Neural cell (in vitro differentiated cells): Measurements from ENCODE around the gene STAT6. TPM values are rescaled to one million over a fixed set of nuclear protein-coding genes. Genes with fewer than 3 reads are reported as not detected.

Experiments
- H2AFZ ChIP-seq: fragments of 200-600, 300-800 bp; sonication (generic), shearing (Covaris generic); 2 replicates; pipeline ENCODE4 v1.6.0; 2014; ENCODE audit warnings: low read depth, mild to moderate bottlenecking, antibody characterized with exemption, low read length, moderate library complexity
- H3F3A ChIP-seq: fragments of 200-600 bp; shearing (Covaris generic); 2 replicates; pipeline ENCODE4 v1.6.1; 2016; ENCODE audit warnings: mild to moderate bottlenecking, moderate library complexity, mixed read lengths, antibody characterized with exemption, low read length; ENCODE audit not compliant: insufficient read depth, poor library complexity, severe bottlenecking
- H3K27ac ChIP-seq: fragments of 200-600, 300-800 bp; sonication (generic), shearing (Covaris generic); 2 replicates; pipeline ENCODE4 v1.5.1; 2014; ENCODE audit warnings: mild to moderate bottlenecking, low read length, moderate library complexity
- H3K27me3 ChIP-seq: fragments of 300-800, 200-600 bp; sonication (generic), shearing (Covaris generic); 2 replicates; pipeline ENCODE4 v1.6.0; 2014; ENCODE audit warnings: mild to moderate bottlenecking, low read depth, low read length, moderate library complexity; ENCODE audit not compliant: insufficient read depth
- H3K36me3 ChIP-seq: fragments of 300-800, 200-600 bp; sonication (generic), shearing (Covaris generic); 2 replicates; pipeline ENCODE4 v1.5.1; 2014; ENCODE audit warnings: mild to moderate bottlenecking, antibody characterized with exemption, low read length, moderate library complexity; ENCODE audit not compliant: insufficient read depth
- H3K4me2 ChIP-seq: fragments of 300-800, 200-600 bp; sonication (generic), shearing (Covaris generic); 2 replicates; pipeline ENCODE4 v1.6.0; 2014; ENCODE audit warnings: mild to moderate bottlenecking, low read length
- H3K4me3 ChIP-seq: fragments of 300-800, 200-600 bp; sonication (generic), shearing (Covaris generic); 2 replicates; pipeline ENCODE4 v1.5.1; 2014; ENCODE audit warnings: mild to moderate bottlenecking, low read length, moderate library complexity
- H3K79me2 ChIP-seq: fragments of 200-600 bp; shearing (Covaris generic); replicated peaks from 2 replicates; pipeline ENCODE4 v1.6.0; 2014; ENCODE audit warnings: mild to moderate bottlenecking, low read length, moderate library complexity; ENCODE audit not compliant: insufficient read depth
- H3K9ac ChIP-seq: fragments of 300-800, 200-600 bp; sonication (generic), shearing (Covaris generic); 2 replicates; pipeline ENCODE4 v1.6.1; 2016; ENCODE audit warnings: mild to moderate bottlenecking, low read length, mixed read lengths
- H3K9me2 ChIP-seq: fragments of 200-600 bp; shearing (Covaris generic); 2 replicates; pipeline ENCODE4 v1.6.1; 2016; ENCODE audit warnings: mild to moderate bottlenecking, low read length, mixed read lengths; ENCODE audit not compliant: insufficient read depth
- H3K9me3 ChIP-seq: fragments of 200-600, 300-800 bp; sonication (generic), shearing (Covaris generic); 2 replicates; pipeline ENCODE4 v1.6.1; 2016; ENCODE audit warnings: mild to moderate bottlenecking, mixed run types, low read length, moderate library complexity, mixed read lengths
- H4K20me1 ChIP-seq: fragments of 200-600 bp; shearing (Covaris generic); 2 replicates; pipeline ENCODE4 v1.6.1; 2016; ENCODE audit warnings: mild to moderate bottlenecking, mixed run types; ENCODE audit not compliant: insufficient read depth
- CTCF ChIP-seq: fragments of 450-650 bp; IDR thresholded peaks from 2 replicates; pipeline ENCODE4 v1.5.1; 2014; ENCODE audit warnings: antibody characterized with exemption, mild to moderate bottlenecking, moderate library complexity; ENCODE audit not compliant: poor library complexity, severe bottlenecking
- EP300 ChIP-seq: fragments of 450-650 bp; conservative IDR thresholded peaks from 2 replicates; pipeline ENCODE4 v1.6.1; 2014; ENCODE audit warnings: antibody characterized with exemption, mild to moderate bottlenecking, moderate library complexity; ENCODE audit not compliant: poor library complexity, severe bottlenecking
- EZH2 ChIP-seq: fragments of 200-600, 300-800 bp; shearing (Covaris generic), sonication (generic); IDR thresholded peaks from 2 replicates; pipeline ENCODE4 v1.6.1; 2014; ENCODE audit warnings: antibody characterized with exemption, low read length, borderline replicate concordance, mild to moderate bottlenecking; ENCODE audit not compliant: insufficient read depth, poor library complexity, severe bottlenecking
- MXI1 ChIP-seq: fragments of 450-650 bp; conservative IDR thresholded peaks from 2 replicates; pipeline ENCODE4 v1.6.1; 2014; ENCODE audit warnings: antibody characterized with exemption, mild to moderate bottlenecking; ENCODE audit not compliant: poor library complexity, severe bottlenecking
- POLR2AphosphoS5 ChIP-seq: IDR thresholded peaks from 2 replicates; pipeline ENCODE4 v1.6.1; 2012
- RAD21 ChIP-seq: fragments of 450-650 bp; conservative IDR thresholded peaks from 2 replicates; pipeline ENCODE4 v1.6.1; 2014; ENCODE audit warnings: antibody characterized with exemption, mild to moderate bottlenecking, moderate library complexity
- REST ChIP-seq: IDR thresholded peaks from 2 replicates; pipeline ENCODE4 v1.6.1; 2012; ENCODE audit warnings: borderline replicate concordance
- SMC3 ChIP-seq: fragments of 450-650 bp; conservative IDR thresholded peaks from 2 replicates; pipeline ENCODE4 v1.6.1; 2014; ENCODE audit warnings: antibody characterized with exemption, mild to moderate bottlenecking, moderate library complexity; ENCODE audit not compliant: poor library complexity
- TAF1 ChIP-seq: IDR thresholded peaks from 2 replicates; pipeline ENCODE4 v1.6.1; 2012; ENCODE audit warnings: low read depth
- polyA plus RNA-seq: library from polyadenylated mRNA; depleted of rRNA; stranded (reverse); fragments of >200 nt; gene quantifications from 2 replicates; pipeline ENCODE4 v1.2.3, GENCODE V29; 2014

The STAT6 gene
- polyA plus RNA-seq, 1 donor from 2014 or later: not detected

- H2AFZ ChIP-seq: no peak within 1 kb of the TSS
- H3K9me3 ChIP-seq: no peaks in the 10 kb centered on the region
- peaks cover 12% of the 10 kb centered on the region for H3K36me3 ChIP-seq
- TF ChIP-seq CTCF (no peak), MXI1 (no peak), POLR2AphosphoS5 (no peak), RAD21 (no peak), EZH2 (no peak), SMC3 (no peak), TAF1 (no peak), REST (no peak), EP300 (no peak)
- no peaks in the 10 kb centered on the region for H3F3A ChIP-seq
- no peaks in the 10 kb centered on the region for H3K79me2 ChIP-seq
- no peak within 1 kb of the TSS for H3K4me3 ChIP-seq
- H3K4me2 ChIP-seq: no peak within 1 kb of the TSS
- H3K27me3 ChIP-seq: no peaks in the 10 kb centered on the region
- no peak within 1 kb of the TSS for H3K9ac ChIP-seq
- no peaks in the 10 kb centered on the region for H3K9me2 ChIP-seq
- H3K27ac ChIP-seq: no peak within 1 kb of the TSS
- no peaks in the 10 kb centered on the region for H4K20me1 ChIP-seq
Observed at GRCh38 chr12:57146961-57147944, 36.1 kb upstream of the STAT6 start, which contains the start of gene LRP1-AS. LRP1-AS (minus strand) TSS chr12:57147619.

GRCh38 chr12:57146092-57146491, 34.9 kb upstream of the STAT6 start:
- Histone ChIP-seq H3K79me2 (no peaks in the 10 kb centered on the region), H2AFZ (no peak overlapping the region), H3K4me3 (no peak overlapping the region), H3K4me2 (no peak overlapping the region), H3K9me3 (no peaks in the 10 kb centered on the region), H3F3A (no peaks in the 10 kb centered on the region), H4K20me1 (no peaks in the 10 kb centered on the region), H3K36me3 (peaks cover 19% of the 10 kb centered on the region), H3K9me2 (no peaks in the 10 kb centered on the region), H3K9ac (no peak overlapping the region), H3K27ac (no peak overlapping the region), H3K27me3 (no peaks in the 10 kb centered on the region)
- TF ChIP-seq TAF1 (no peak), POLR2AphosphoS5 (no peak), REST (no peak), RAD21 (no peak), EZH2 (no peak), EP300 (no peak), MXI1 (no peak), CTCF (no peak)
